ENCODE measurements around the gene NUP98.

GRCh38 chr11:3662856-3663255 lies 134.5 kb downstream of the NUP98 start:
- TF ChIP-seq EZH2 (IDR thresholded peaks at IDR 0.05) (no peak), CTCF (IDR thresholded peaks at IDR 0.05) (no peak)
